NT2/D1 (cell line): ENCODE results near the gene FCMR.

Source experiments
- YY1 ChIP-seq: IDR thresholded peaks from 2 replicates; pipeline ENCODE4 v1.6.1; 2011; ENCODE audit not compliant: insufficient read length, insufficient read depth
- ZNF274 ChIP-seq: IDR thresholded peaks from 2 replicates; pipeline ENCODE4 v1.6.1; 2011; ENCODE audit warnings: mild to moderate bottlenecking, low read depth, low read length

GRCh38 chr1:206856674-206857464, 64.9 kb downstream of the FCMR start:
- TF ChIP-seq YY1 (no peak), ZNF274 (no peak)
